Activated CD4-positive, alpha-beta T cell treated with anti-CD3 and anti-CD28 coated beads for 36 hours (primary cell): ENCODE results near the gene PRDM7. TPM values are rescaled to one million over a fixed set of nuclear protein-coding genes. Genes with fewer than 3 reads are reported as not detected.

Experiments
- ATAC-seq: fragments of 200-7000 bp; cut with Tn5 transposase; one replicate; pipeline ENCODE4 v1.10.0; 2021; ENCODE audit warnings: mild to moderate bottlenecking, moderate library complexity
- CTCF ChIA-PET: fragments of 350-600 bp; sonication (Branson Sonifier 250); formaldehyde crosslinking; loops from one replicate; lab custom pipeline; 2021; ENCODE audit warnings: antibody characterized with exemption; lab: Charles Lee
- POLR2A ChIA-PET: fragments of 350-600 bp; sonication (Branson Sonifier 250); formaldehyde crosslinking; loops from one replicate; lab custom pipeline; 2021; ENCODE audit warnings: antibody characterized with exemption, inconsistent platforms; lab: Charles Lee
- DNase-seq: peaks from one replicate; pipeline ENCODE4 v3.0.0-alpha.2; 2020
- H3K27ac Mint-ChIP-seq: one replicate; pipeline ENCODE4 v1.8.0; 2021; ENCODE audit warnings: mixed read lengths
- H3K27me3 Mint-ChIP-seq: one replicate; pipeline ENCODE4 v1.8.0; 2021; ENCODE audit warnings: mixed read lengths
- H3K36me3 Mint-ChIP-seq: one replicate; pipeline ENCODE4 v1.8.0; 2021; ENCODE audit warnings: low read depth, mixed read lengths
- H3K4me1 Mint-ChIP-seq: one replicate; pipeline ENCODE4 v1.8.0; 2021; ENCODE audit warnings: mixed read lengths
- H3K4me3 Mint-ChIP-seq: one replicate; pipeline ENCODE4 v1.8.0; 2021; ENCODE audit warnings: mild to moderate bottlenecking, moderate library complexity, mixed read lengths
- H3K9me3 Mint-ChIP-seq: one replicate; pipeline ENCODE4 v1.8.0; 2021; ENCODE audit warnings: low read depth, mixed read lengths
- intact Hi-C, 2 experiments: fragments of 100-400 bp; cut with DNase I in 1 of 2; cut with micrococcal nuclease in 1 of 2; formaldehyde crosslinking; loops; one replicate each; pipeline versions ENCODE4 v1.14.2 to v1.15.1; 2022 to 2024; cut with DNase I, micrococcal nuclease
- total RNA-seq, 2 experiments: library from RNA; stranded (reverse); gene quantifications; one replicate each; pipeline ENCODE4 v1.2.3, GENCODE V29; 2021

Gene PRDM7
- total RNA-seq, 2 experiments from 2014 or later, result not detected

DNA sequence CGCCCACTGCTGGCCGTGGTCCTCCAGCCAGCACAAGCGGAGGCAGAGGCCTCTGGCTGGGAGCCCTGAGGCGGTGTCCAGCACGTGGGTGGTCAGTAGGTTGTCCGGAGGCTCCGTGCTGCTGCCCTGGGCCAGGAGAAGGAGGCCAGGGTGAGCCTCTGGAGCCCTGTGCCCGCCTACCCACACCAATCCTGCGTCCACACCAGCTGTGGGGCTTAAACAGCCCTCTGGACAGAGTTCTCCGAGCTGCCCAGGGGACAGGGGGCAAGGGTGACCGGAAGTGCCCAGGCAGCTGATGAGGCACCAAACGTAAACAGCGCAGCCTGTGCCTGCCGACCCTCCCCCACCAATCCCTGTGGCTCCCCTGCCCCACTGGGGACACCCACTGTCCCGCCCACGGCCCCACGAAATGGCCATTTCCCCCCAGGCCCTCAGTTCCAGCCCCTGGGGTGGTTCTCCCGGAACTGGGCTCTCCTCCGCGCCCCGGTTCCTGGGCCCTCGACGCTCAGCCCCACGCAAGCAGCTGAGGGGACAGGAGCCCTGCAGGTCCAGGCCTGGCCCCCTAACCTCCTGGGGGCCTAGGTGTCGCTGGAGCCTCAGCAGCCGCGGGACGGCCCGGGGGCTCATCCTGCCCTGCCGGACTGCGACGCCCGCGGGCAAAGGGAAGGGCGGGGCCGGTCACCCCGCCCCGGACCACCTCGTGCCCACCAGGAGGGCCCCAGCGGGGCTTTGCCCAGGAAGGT, 30.0 kb downstream of the PRDM7 start:
- Mint-ChIP-seq H3K36me3 (peaks cover 1% of the 10 kb centered on the region), H3K27ac (no peak overlapping the region), H3K9me3 (no peaks in the 10 kb centered on the region), H3K27me3 (peaks cover 8% of the 10 kb centered on the region), H3K4me1 (peaks cover 4% of the 10 kb centered on the region), H3K4me3 (no peak overlapping the region)
- intact Hi-C loops, result loop anchor here in 1 of 2 experiments (1.0 kb wide), 1 partner anchor 30 kb away; the partner anchor contains the start of gene PRDM7
- ChIA-PET CTCF (no interaction called here), POLR2A (no interaction called here)
- ATAC-seq (peak; percentile 37), DNase-seq (peak; percentile 10)

DNA sequence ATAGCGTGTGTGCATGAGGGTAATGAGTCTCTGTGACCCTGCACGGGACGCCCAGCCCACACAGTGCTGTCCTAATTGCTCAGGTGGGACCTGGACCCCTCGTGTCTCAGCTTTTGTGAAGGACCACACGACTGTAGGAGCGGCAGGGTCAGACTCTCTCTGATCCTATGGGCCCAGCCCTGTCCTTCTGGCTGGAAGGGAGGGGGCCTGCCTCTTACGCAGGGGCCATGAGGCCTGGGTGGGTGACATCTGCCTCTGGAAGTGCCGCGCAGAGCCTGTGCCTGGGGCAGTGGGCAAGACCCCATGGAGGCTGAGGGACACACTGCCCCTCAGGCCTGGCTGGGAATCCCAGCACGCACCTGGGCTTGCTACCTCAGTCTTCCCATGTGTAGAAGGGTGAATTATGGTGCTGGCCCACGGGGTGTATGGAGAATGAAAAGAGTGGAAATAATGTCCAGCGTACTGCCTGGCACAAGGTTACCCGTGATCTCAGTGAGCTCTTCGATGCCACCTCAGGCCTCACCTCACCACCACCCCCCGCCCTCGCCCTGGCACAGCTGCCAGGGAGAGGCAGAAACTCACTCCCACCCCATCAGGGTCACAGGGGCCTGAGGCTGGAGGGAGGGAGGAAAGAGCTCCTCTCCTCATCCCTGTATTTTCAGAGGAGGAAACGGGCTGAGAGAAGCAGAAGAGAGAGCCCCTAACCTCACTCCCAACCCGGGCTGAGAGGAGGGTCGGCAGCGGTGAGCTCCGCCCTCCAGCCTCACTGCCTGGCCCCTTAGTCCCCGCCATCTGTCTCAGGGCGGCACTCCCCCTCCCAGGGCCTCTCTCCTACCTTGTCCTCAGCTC, 30.8 kb downstream of the PRDM7 start:
- H3K27me3 Mint-ChIP-seq, result peaks cover 8% of the 10 kb centered on the region
- H3K36me3 Mint-ChIP-seq, result peaks cover 1% of the 10 kb centered on the region
- H3K4me1 Mint-ChIP-seq, result peaks cover 4% of the 10 kb centered on the region
- H3K27ac Mint-ChIP-seq, result no peak overlapping the region
- intact Hi-C loops, result no loop called here
- ChIA-PET CTCF (no interaction called here), POLR2A (no interaction called here)
- no peaks in the 10 kb centered on the region for H3K9me3 Mint-ChIP-seq
- ATAC-seq (peak; percentile 36), DNase-seq (no peak)
- H3K4me3 Mint-ChIP-seq, result no peak overlapping the region

DNA sequence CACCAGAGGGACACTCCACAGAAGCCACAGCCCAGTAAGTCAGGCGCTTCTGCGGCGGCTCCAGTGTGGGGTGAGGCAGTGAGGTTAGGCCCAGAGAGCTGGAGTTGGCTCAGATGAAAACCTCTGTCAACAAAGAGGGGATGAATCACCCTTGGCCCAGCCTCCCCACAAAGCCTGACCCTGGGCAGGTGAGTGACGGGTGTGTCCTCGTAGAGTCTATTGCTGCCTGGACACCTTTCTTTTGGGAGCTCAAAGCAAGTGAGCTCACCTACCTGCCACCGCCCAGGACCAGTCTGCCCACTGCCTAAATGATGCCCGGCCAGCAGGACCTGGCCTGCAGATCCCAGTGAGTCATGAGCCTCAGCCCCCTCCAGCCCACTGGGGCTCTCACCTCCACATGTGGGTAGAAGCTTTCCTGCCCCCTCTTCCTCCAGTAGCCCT, 33.0 kb downstream of the PRDM7 start:
- Mint-ChIP-seq H3K36me3 (peaks cover 3% of the 10 kb centered on the region), H3K27me3 (peaks cover 8% of the 10 kb centered on the region)
- POLR2A ChIA-PET, result no interaction called here

DNA sequence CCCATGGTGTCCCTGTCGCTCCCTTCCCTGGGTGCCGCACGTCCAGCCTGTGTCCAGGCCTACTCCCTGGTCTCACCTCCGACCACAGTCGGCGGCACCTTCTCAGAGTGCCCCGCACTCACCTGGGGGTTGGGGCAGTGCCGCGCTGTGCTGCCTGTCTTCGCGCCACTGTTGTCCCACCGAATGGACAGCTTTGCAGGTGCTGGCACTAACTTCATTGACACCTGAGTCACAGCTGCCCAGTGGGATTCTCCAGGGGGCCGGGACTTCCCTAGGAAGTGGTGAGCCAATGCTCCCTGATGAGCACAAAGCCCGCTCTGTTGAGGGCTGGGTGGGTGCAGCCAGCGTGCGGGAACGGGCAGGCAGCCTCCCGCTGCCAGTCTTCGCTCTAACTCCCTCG, 33.6 kb downstream of the PRDM7 start:
- peaks cover 4% of the 10 kb centered on the region for H3K4me1 Mint-ChIP-seq

More for the DNA sequence above, 33.0 kb downstream of the PRDM7 start:
- intact Hi-C loops, result no loop called here
- Mint-ChIP-seq H3K4me1 (peaks cover 4% of the 10 kb centered on the region), H3K9me3 (no peaks in the 10 kb centered on the region), H3K27ac (no peak overlapping the region), H3K4me3 (no peak overlapping the region)
- DNase-seq (no peak), ATAC-seq (no peak)
- CTCF ChIA-PET, result no interaction called here

DNA sequence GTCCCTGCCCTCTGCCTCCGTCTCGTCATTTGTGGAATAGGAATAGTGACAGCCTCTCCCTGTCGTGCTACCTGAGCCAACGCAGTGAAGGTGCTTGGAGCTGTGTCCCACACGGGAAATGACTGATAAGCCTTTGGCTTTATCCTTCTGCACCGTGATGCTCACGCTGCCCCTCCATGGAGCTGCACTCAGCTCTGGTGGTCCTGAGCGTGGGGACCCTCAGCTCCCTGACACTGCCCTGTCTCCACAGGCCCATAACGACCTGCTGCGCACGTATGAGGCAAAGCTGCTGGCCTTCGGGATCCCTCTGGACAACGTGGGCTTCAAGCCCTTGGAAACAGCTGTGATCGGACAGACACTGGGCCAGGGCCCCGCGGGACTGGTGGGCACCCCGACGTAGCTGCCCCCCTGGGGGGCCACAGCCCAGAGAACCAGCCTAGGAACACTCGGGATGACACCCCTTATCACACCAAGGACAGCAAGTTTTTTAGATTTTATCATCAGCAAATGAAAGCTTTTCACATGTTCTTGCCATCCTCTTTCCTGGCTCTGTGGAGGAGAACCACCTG, 34.1 kb downstream of the PRDM7 start:
- H3K4me1 Mint-ChIP-seq, result peaks cover 4% of the 10 kb centered on the region
- ATAC-seq, result no peak
- intact Hi-C loops, result no loop called here
- H3K4me3 Mint-ChIP-seq, result no peak overlapping the region
- ChIA-PET POLR2A (no interaction called here), CTCF (no interaction called here)
- H3K27ac Mint-ChIP-seq, result no peak overlapping the region
- no peak for DNase-seq
- peaks cover 5% of the 10 kb centered on the region for H3K27me3 Mint-ChIP-seq
- H3K9me3 Mint-ChIP-seq, result no peaks in the 10 kb centered on the region
- H3K36me3 Mint-ChIP-seq, result peaks cover 5% of the 10 kb centered on the region

More for the DNA sequence above, 33.6 kb downstream of the PRDM7 start:
- Mint-ChIP-seq H3K9me3 (no peaks in the 10 kb centered on the region), H3K36me3 (peaks cover 5% of the 10 kb centered on the region), H3K4me3 (no peak overlapping the region), H3K27ac (no peak overlapping the region), H3K27me3 (peaks cover 8% of the 10 kb centered on the region)
- ATAC-seq (no peak), DNase-seq (no peak)
- ChIA-PET CTCF (no interaction called here), POLR2A (no interaction called here)
- intact Hi-C loops, result no loop called here

DNA sequence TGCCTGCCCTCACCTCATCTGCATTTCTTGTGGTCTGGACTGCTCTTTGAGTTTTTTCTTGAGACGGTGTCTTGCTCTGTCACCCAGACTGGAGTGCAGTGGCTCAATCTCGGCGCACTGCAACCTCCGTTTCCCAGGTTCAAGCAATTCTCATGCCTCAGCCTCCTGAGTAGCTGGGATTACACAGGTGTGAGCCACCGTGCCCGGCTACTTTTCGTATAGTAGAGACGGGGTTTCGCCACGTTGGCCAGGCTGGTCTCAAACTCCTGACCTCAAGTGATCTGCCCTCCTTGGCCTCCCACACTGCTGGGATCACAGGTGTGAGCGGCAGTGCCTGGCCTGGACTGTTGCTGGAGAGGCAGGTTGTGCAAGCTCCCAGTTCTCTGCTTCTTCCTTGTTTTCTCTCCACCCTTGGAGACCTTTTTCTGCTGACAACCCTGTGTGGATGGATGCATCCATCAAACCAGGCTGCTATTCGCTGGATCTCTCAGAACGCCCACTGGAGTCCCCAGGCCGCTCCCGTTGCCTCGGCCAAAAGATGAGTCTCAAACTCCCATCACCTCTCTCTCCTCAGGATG, 35.1 kb downstream of the PRDM7 start:
- ATAC-seq (no peak), DNase-seq (no peak)
- peaks cover 5% of the 10 kb centered on the region for H3K27me3 Mint-ChIP-seq
- no peaks in the 10 kb centered on the region for H3K9me3 Mint-ChIP-seq
- peaks cover 5% of the 10 kb centered on the region for H3K36me3 Mint-ChIP-seq
- ChIA-PET POLR2A (no interaction called here), CTCF (no interaction called here)
- H3K4me3 Mint-ChIP-seq, result no peak overlapping the region
- intact Hi-C loops, result no loop called here
- peaks cover 4% of the 10 kb centered on the region for H3K4me1 Mint-ChIP-seq
- H3K27ac Mint-ChIP-seq, result no peak overlapping the region

DNA sequence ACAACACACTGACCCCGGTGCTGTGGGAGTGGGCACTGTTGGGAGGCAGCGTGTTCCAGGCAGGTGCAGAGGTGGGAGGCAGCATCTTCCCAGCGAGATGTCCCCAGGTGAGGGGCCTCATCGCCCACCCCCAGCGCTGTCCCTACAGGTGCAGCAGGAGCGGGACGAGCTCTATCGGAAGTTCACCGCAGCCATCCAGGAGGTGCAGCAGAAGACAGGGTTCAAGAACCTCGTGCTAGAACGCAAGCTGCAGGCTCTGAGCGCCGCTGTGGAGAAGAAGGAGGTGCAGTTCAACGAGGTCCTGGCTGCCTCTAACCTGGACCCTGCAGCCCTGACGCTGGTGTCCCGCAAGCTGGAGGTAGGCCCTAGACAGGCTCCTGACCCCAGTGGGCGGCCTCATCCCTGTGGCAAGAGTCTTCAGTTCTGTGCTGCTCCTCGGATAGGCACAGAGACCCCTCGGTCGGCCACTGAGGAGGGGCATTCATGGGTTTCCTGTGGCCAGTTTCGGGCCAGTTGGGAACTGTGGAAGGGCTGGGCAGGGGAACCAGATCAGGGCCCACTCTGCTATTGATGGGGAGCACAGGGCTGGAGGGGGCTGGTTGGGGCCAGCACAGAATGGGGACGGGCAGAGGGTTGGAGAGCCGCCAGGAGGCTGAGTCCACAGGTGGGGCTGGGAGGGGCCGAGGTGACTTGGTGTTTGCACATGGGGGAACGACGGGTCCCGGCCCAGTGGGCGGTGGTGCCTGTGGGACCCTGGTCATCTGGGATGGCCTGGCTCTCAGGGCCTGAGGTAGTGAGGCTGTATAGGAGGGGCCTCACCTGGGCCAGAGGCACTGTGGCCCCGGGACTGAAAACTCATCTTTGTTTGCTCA, 36.7 kb downstream of the PRDM7 start:
- H3K27me3 Mint-ChIP-seq, result no peaks in the 10 kb centered on the region
- H3K4me1 Mint-ChIP-seq, result no peaks in the 10 kb centered on the region
- no peak overlapping the region for H3K27ac Mint-ChIP-seq
- peaks cover 5% of the 10 kb centered on the region for H3K36me3 Mint-ChIP-seq
- H3K9me3 Mint-ChIP-seq, result no peaks in the 10 kb centered on the region
- POLR2A ChIA-PET, result no interaction called here
- intact Hi-C loops, result no loop called here
- DNase-seq (no peak), ATAC-seq (no peak)
- CTCF ChIA-PET, result no interaction called here
- no peak overlapping the region for H3K4me3 Mint-ChIP-seq

DNA sequence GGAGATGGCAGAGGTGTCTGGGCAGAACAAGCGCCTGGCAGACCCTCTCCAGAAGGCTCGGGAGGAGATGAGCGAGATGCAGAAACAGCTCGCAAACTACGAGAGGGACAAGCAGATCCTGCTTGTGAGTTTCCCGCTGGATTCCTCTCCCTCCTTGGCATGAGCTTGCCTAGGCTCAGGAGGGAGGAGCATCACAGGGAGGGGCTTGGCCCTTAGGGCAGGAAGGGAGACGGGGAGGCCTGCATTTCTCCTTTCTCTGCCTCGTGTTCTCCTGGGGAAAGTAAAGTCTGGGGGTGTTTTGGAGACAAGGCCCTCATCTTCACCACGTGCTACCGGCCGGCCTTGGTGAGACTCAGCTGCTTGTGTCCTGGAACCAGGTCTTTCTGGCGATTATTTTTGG, 39.9 kb downstream of the PRDM7 start:
- DNase-seq, result no peak
- Mint-ChIP-seq H3K9me3 (no peaks in the 10 kb centered on the region), H3K4me3 (no peak overlapping the region), H3K4me1 (no peaks in the 10 kb centered on the region), H3K27ac (no peak overlapping the region), H3K36me3 (peaks cover 7% of the 10 kb centered on the region), H3K27me3 (no peaks in the 10 kb centered on the region)
- intact Hi-C loops, result no loop called here
- ChIA-PET CTCF (no interaction called here), POLR2A (no interaction called here)
- ATAC-seq, result no peak

DNA sequence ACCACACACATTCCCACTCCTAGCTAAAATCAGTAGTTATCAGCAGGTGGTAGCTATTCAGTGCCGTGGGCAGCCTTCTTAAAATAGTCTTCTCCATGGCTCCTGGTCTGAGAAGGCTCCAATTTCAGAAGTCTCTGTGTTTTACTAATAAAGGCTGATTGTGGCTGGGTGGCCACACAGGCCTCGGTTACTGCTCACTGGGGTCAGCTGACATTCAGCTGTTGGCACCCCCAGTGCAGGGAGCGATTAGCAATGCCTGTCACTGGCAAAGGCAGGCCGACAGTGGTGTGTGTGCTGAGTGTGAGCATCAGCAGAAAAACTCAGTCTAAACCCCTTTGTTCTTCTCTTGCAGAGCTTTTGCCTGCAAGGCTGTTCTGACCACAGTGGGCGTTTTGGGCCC, 41.2 kb downstream of the PRDM7 start:
- Mint-ChIP-seq H3K27ac (no peak overlapping the region), H3K9me3 (peaks cover 6% of the 10 kb centered on the region), H3K4me1 (no peaks in the 10 kb centered on the region), H3K36me3 (peaks cover 17% of the 10 kb centered on the region), H3K4me3 (no peak overlapping the region), H3K27me3 (no peaks in the 10 kb centered on the region)
- no peak for ATAC-seq
- DNase-seq, result no peak
- ChIA-PET POLR2A (no interaction called here), CTCF (interaction anchor here (0.5 kb wide), 1 partner anchor 14 kb away, joined by 3 read pairs; no protein-coding TSS in a partner anchor)
- intact Hi-C loops, result no loop called here

DNA sequence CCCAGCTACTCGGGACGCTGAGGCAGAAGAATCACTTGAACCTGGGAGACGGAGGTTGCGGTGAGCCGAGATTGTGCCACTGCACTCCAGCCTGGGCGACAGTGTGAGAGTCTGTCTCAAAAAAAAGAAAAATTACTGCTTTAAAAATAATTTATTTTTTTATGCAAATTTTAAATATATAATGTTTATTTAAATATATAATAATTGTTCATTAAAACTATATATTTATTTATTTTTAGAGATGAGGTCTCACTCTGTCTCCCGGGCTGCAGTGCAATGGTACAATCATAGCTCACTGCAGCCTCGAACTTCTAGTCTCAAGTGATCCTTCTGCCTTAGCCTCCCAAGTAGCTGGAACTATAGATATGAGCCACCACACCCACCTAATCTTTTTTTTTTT, 42.6 kb downstream of the PRDM7 start:
- Mint-ChIP-seq H3K27ac (no peak overlapping the region), H3K4me3 (no peak overlapping the region), H3K9me3 (peaks cover 6% of the 10 kb centered on the region), H3K4me1 (no peaks in the 10 kb centered on the region), H3K27me3 (no peaks in the 10 kb centered on the region), H3K36me3 (peaks cover 15% of the 10 kb centered on the region)
- POLR2A ChIA-PET, result no interaction called here
- intact Hi-C loops, result no loop called here
- no peak for DNase-seq
- no peak for ATAC-seq
- CTCF ChIA-PET, result interaction anchor here (0.8 kb wide), 1 partner anchor 15 kb away, joined by 5 read pairs; the partner anchor contains the start of gene DBNDD1
